Activated CD8-positive, alpha-beta T cell treated with anti-CD3 and anti-CD28 coated beads for 36 hours (primary cell): ENCODE measurements around the gene PCYOX1L. TPM values are rescaled to one million over a fixed set of nuclear protein-coding genes. Genes with fewer than 3 reads are reported as not detected.

Experiments used
- ATAC-seq: fragments of 200-7000 bp; cut with Tn5 transposase; one replicate; pipeline ENCODE4 v1.10.0; 2021; ENCODE audit warnings: mild to moderate bottlenecking, moderate library complexity
- CTCF ChIA-PET: fragments of 350-600 bp; sonication (Branson Sonifier 250); formaldehyde crosslinking; loops from one replicate; lab custom pipeline; 2021; ENCODE audit warnings: antibody characterized with exemption; lab: Charles Lee
- POLR2A ChIA-PET: fragments of 350-600 bp; sonication (Branson Sonifier 250); formaldehyde crosslinking; loops from one replicate; lab custom pipeline; 2021; ENCODE audit warnings: antibody characterized with exemption; lab: Charles Lee
- DNase-seq: peaks from one replicate; pipeline ENCODE4 v3.0.0-alpha.2; 2020
- H3K27ac Mint-ChIP-seq: one replicate; pipeline ENCODE4 v1.8.0; 2021; ENCODE audit warnings: mild to moderate bottlenecking, mixed read lengths
- H3K27me3 Mint-ChIP-seq: one replicate; pipeline ENCODE4 v1.8.0; 2021; ENCODE audit warnings: mixed read lengths
- H3K36me3 Mint-ChIP-seq: one replicate; pipeline ENCODE4 v1.8.0; 2021; ENCODE audit warnings: low read depth, mixed read lengths
- H3K4me1 Mint-ChIP-seq: one replicate; pipeline ENCODE4 v1.8.0; 2021; ENCODE audit warnings: low read depth, mixed read lengths
- H3K4me3 Mint-ChIP-seq: one replicate; pipeline ENCODE4 v1.8.0; 2021; ENCODE audit warnings: mild to moderate bottlenecking, moderate library complexity, mixed read lengths
- H3K9me3 Mint-ChIP-seq: one replicate; pipeline ENCODE4 v1.8.0; 2021; ENCODE audit warnings: mixed read lengths
- intact Hi-C: fragments of 100-400 bp; cut with micrococcal nuclease; formaldehyde crosslinking; loops from one replicate; pipeline ENCODE4 v1.10.0; 2022
- total RNA-seq, 2 experiments: library from RNA; stranded (reverse); gene quantifications; one replicate each; pipeline ENCODE4 v1.2.3, GENCODE V29; 2021
- TF ChIP-seq, protein P1 (sequence below): fragments of 200-600 bp; IDR thresholded peaks from one replicate; pipeline ENCODE4 v1.8.0; 2022; ENCODE audit warnings: antibody characterized with exemption, mild to moderate bottlenecking

Gene PCYOX1L
- total RNA-seq, 2 experiments from 2014 or later: 19.7 to 21.2 TPM

DNA sequence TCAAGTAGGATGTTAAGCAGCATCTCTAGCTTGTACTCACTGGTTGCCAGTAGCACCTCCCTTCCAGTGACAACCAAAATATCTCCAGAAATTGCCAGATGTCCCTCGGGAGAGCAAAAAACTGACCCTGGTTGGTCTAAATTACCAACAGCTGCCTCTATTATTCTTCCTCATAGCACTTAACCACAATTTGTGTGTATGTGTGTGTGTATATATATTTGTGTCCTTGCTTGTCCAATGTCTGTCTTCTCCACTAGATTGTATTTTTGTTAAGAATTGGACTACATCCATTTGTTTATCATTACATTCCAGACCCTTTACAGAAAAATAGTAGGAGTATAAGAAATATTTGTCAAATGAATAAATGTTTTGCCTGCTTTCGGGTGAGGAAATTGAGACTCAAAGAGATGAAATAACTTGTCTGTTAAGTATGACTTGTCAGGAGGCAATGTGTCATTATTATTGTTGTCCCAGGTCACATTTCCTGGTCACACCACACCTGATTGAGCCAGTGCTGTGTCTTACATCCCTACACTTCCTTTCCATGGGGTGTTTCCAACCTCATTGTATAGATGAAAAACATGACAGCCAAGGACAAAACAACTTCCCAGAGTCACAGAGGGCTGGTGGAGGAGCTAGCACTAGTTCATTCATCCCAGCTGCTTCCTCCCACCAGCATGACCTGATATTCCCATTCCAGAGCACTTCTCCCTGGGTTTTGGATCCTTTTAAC is 24.0 kb upstream of the PCYOX1L start:
- H3K9me3 Mint-ChIP-seq: no peaks in the 10 kb centered on the region
- H3K36me3 Mint-ChIP-seq: no peaks in the 10 kb centered on the region
- ChIA-PET CTCF (interaction anchor here (1.0 to 3.8 kb wide), 7 partner anchors 13 to 101 kb away, joined by 3 to 11 read pairs (median 3); no protein-coding TSS in a partner anchor), POLR2A (interaction anchor here (2.0 kb wide), 1 partner anchor 11 kb away, joined by 8 read pairs; the partner anchor contains the start of gene GRPEL2)
- intact Hi-C loops: no loop called here
- H3K27me3 Mint-ChIP-seq: no peaks in the 10 kb centered on the region
- DNase-seq: no peak
- H3K4me3 Mint-ChIP-seq: no peak overlapping the region
- TF ChIP-seq, protein P1, sequence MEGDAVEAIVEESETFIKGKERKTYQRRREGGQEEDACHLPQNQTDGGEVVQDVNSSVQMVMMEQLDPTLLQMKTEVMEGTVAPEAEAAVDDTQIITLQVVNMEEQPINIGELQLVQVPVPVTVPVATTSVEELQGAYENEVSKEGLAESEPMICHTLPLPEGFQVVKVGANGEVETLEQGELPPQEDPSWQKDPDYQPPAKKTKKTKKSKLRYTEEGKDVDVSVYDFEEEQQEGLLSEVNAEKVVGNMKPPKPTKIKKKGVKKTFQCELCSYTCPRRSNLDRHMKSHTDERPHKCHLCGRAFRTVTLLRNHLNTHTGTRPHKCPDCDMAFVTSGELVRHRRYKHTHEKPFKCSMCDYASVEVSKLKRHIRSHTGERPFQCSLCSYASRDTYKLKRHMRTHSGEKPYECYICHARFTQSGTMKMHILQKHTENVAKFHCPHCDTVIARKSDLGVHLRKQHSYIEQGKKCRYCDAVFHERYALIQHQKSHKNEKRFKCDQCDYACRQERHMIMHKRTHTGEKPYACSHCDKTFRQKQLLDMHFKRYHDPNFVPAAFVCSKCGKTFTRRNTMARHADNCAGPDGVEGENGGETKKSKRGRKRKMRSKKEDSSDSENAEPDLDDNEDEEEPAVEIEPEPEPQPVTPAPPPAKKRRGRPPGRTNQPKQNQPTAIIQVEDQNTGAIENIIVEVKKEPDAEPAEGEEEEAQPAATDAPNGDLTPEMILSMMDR: no peak
- H3K4me1 Mint-ChIP-seq: no peaks in the 10 kb centered on the region
- H3K27ac Mint-ChIP-seq: no peak overlapping the region
- ATAC-seq: no peak

DNA sequence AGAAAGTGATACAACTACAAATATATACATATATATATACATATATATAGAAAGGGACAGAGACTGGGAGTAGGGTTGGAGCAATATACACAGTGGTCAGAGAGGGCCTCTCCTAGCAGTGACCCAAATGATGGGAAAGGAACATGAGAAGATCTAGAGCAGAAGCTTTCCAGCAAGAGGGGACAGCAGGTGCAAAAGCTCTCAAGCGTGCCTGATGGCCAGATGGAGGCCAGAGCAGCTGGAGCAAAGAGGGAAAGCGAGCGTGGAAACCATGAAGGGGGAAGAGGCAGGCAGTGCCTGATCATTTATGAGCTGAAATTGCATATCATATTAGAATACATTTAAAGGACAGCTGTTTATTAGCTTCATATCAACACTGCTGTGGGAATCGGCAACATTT is 20.1 kb upstream of the PCYOX1L start:
- no peaks in the 10 kb centered on the region for H3K4me1 Mint-ChIP-seq
- DNase-seq (no peak), ATAC-seq (no peak)
- POLR2A ChIA-PET: no interaction called here
- H3K4me3 Mint-ChIP-seq: no peak overlapping the region
- CTCF ChIA-PET: no interaction called here
- H3K36me3 Mint-ChIP-seq: no peaks in the 10 kb centered on the region
- no peaks in the 10 kb centered on the region for H3K9me3 Mint-ChIP-seq
- H3K27ac Mint-ChIP-seq: no peak overlapping the region
- TF ChIP-seq, protein P1: no peak
- intact Hi-C loops: no loop called here
- no peaks in the 10 kb centered on the region for H3K27me3 Mint-ChIP-seq

DNA sequence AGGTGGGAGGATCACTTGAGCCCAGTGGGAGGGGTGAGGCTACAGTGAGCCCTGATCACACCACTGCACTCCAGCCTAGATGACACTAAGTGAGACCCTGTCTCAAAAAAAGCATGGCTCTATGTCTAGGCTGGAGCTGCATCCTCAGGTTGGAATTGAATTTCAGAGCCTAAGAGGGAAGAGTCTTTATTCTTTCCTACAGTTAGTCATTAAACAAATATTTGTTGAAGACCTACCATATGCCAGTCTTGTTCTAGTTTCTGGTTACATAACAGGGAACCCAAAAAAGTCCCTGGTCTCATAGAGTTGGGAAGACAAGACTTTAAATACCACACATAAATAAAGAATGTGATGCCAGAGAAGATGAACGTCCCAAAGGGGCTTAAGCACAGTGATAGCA is 19.5 kb upstream of the PCYOX1L start:
- Mint-ChIP-seq H3K9me3 (no peaks in the 10 kb centered on the region), H3K36me3 (no peaks in the 10 kb centered on the region), H3K4me3 (no peak overlapping the region), H3K4me1 (peaks cover under 1% of the 10 kb centered on the region), H3K27ac (no peak overlapping the region), H3K27me3 (no peaks in the 10 kb centered on the region)
- TF ChIP-seq, protein P1: no peak
- ChIA-PET CTCF (no interaction called here), POLR2A (no interaction called here)
- no peak for DNase-seq
- intact Hi-C loops: no loop called here
- ATAC-seq: no peak

DNA sequence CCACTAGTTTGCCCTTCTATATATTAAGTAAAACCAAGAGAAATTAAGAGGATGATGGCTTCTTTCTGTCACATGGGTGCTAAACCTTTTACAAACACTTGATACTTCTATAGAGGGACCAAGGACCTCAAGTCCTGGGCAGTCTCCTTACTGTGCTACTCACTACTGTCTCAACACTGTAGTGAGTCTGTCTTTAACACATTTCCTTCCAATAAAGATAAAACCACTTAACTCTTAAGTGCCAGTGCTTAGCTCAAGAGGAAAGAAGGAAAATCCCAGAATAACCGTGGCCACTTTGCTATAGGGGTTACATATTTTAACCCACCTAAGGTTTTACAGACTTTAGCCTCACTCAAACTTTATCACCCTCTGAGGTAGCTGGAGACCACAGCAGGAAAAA is 16.9 kb upstream of the PCYOX1L start:
- peaks cover 17% of the 10 kb centered on the region for H3K4me1 Mint-ChIP-seq
- peaks cover 4% of the 10 kb centered on the region for H3K36me3 Mint-ChIP-seq
- ChIA-PET POLR2A (interaction anchor here (1.0 to 1.2 kb wide), 3 partner anchors 11 to 17 kb away, joined by 3 to 5 read pairs (median 3); partner anchors contain the start of gene PCYOX1L), CTCF (interaction anchor here (0.7 to 2.1 kb wide), 6 partner anchors 18 to 224 kb away, joined by 3 to 7 read pairs (median 4); no protein-coding TSS in a partner anchor)
- no peak overlapping the region for H3K4me3 Mint-ChIP-seq
- H3K27ac Mint-ChIP-seq: no peak overlapping the region
- intact Hi-C loops: no loop called here
- TF ChIP-seq, protein P1: no peak
- H3K27me3 Mint-ChIP-seq: no peaks in the 10 kb centered on the region
- no peak for DNase-seq
- no peaks in the 10 kb centered on the region for H3K9me3 Mint-ChIP-seq
- no peak for ATAC-seq

DNA sequence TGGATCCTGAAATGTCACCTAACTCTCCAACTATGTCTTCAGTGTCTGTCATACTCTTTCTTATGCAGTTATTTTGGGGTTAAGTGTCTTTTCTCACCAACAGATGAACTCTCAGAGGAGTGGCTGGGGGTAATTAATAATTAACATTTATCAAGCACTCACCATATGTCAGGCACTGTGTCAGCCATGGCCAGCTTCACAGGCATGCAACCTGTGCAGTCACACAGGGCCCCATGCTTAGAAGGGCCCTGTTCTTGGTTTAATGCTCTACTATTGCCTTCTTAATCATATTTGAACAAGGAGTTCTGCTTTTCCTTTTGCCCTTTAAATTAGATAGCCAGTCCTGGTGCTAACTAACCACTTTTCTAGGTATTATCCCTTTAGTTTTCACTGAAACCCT is 16.0 kb upstream of the PCYOX1L start:
- no peak overlapping the region for H3K27ac Mint-ChIP-seq
- intact Hi-C loops: no loop called here
- H3K9me3 Mint-ChIP-seq: no peaks in the 10 kb centered on the region
- ChIA-PET POLR2A (no interaction called here), CTCF (interaction anchor here (1.1 to 2.1 kb wide), 2 partner anchors 99 to 223 kb away, joined by 3 to 6 read pairs; no protein-coding TSS in a partner anchor)
- no peak for ATAC-seq
- TF ChIP-seq, protein P1: no peak
- no peaks in the 10 kb centered on the region for H3K27me3 Mint-ChIP-seq
- H3K36me3 Mint-ChIP-seq: peaks cover 10% of the 10 kb centered on the region
- DNase-seq: no peak
- no peak overlapping the region for H3K4me3 Mint-ChIP-seq
- H3K4me1 Mint-ChIP-seq: peaks cover 21% of the 10 kb centered on the region
